Small intestine (tissue), 7 donors: ENCODE data around the gene LILRB5. TPM values are rescaled to one million over a fixed set of nuclear protein-coding genes. Genes with fewer than 3 reads are reported as not detected.
"Not testable (repeated sequence)": the region's sequence is repeated elsewhere in the genome, so short reads cannot be mapped to it uniquely, and the experiment has no call there.

Experiments
- DNase-seq, 2 donors: peaks; one replicate each; pipeline versions ENCODE4 v3.0.0 to v3.0.0-alpha.2; 2013
- FAIRE-seq: peaks from 2 replicates; lab custom pipeline; 2012; peaks lifted over from hg19 to GRCh38; lab: Jason Lieb, UNC
- H3K27ac ChIP-seq, 3 donors: one replicate each; pipeline ENCODE4 v1.5.1; 2013; ENCODE audit warnings: low read length in 2 of 3, mild to moderate bottlenecking in 2 of 3, control low read depth in 1 of 3, inconsistent platforms in 1 of 3, low read depth in 1 of 3, moderate library complexity in 1 of 3
- H3K27me3 ChIP-seq, 3 donors: one replicate each; pipeline ENCODE4 v1.6.1; 2013; ENCODE audit warnings: low read length in 3 of 3, inconsistent platforms in 1 of 3; ENCODE audit not compliant: control insufficient read depth in 3 of 3, insufficient read depth in 3 of 3
- H3K36me3 ChIP-seq, 3 donors: one replicate each; pipeline ENCODE4 v1.6.1; 2013; ENCODE audit warnings: low read length in 3 of 3, inconsistent platforms in 1 of 3, low read depth in 1 of 3, mild to moderate bottlenecking in 1 of 3, moderate library complexity in 1 of 3; ENCODE audit not compliant: control insufficient read depth in 3 of 3, insufficient read depth in 2 of 3
- H3K4me1 ChIP-seq, 3 donors: one replicate each; pipeline ENCODE4 v1.6.1; 2013; ENCODE audit warnings: low read length in 2 of 3, inconsistent platforms in 1 of 3, low read depth in 1 of 3, mild to moderate bottlenecking in 1 of 3, moderate library complexity in 1 of 3; ENCODE audit not compliant: control insufficient read depth in 3 of 3, insufficient read depth in 2 of 3
- H3K4me3 ChIP-seq, 3 donors: one replicate each; pipeline ENCODE4 v1.5.1; 2013; ENCODE audit warnings: low read length in 3 of 3, control low read depth in 1 of 3, inconsistent platforms in 1 of 3, low read depth in 1 of 3, mild to moderate bottlenecking in 1 of 3, moderate library complexity in 1 of 3
- H3K9me3 ChIP-seq, 2 donors: one replicate each; pipeline ENCODE4 v1.6.1; 2013; ENCODE audit warnings: low read depth in 1 of 2, low read length in 1 of 2; ENCODE audit not compliant: control insufficient read depth in 2 of 2, insufficient read depth in 1 of 2
- WGBS, 3 donors: extraction: QIAGEN DNeasy Blood & Tissue Kit; methylation state at CpG; one replicate each; pipeline ENCODE4 v1.1.7; 2013; 5-methylcytosine and 5-hydroxymethylcytosine counted together
- polyA plus RNA-seq, 4 donors: library from polyadenylated mRNA; stranded (reverse) in 3 of 4; unstranded in 1 of 4; fragments of 200-250 nt in 3 of 4; fragments of 120-200 nt in 1 of 4; gene quantifications; one replicate each; pipeline versions ENCODE4 v1.2.1 to v1.2.3, GENCODE V29; 2013
- donor health status: healthy with polysubstance abuse.
- donor health status: control.
- donor health status: control.
- donor health status: Bipolar disorder and iron deficiency.
- donor health status: healthy.

LILRB5 gene
- polyA plus RNA-seq, 4 donors, result 1.1 to 6.9 (median 4.4) TPM

GRCh38 chr19:54289160-54289559 is 32.1 kb upstream of the LILRB5 start:
- not testable (repeated sequence) for H3K27ac ChIP-seq
- 57 to 81% (median 62%) methylated on average over 8 of the region's 8 CpGs for WGBS, 3 donors

GRCh38 chr19:54287456-54287855 is 30.4 kb upstream of the LILRB5 start:
- WGBS, 3 donors, result 64 to 70% (median 66%) methylated on average over 4 of the region's 4 CpGs
- Histone ChIP-seq H3K36me3 (no peaks in the 10 kb centered on the region), H3K4me1 (no peaks in the 10 kb centered on the region), H3K27ac (no peak overlapping the region), H3K9me3 (no peaks in the 10 kb centered on the region), H3K4me3 (no peak overlapping the region), H3K27me3 (no peaks in the 10 kb centered on the region)
- DNase-seq, result no peak
- FAIRE-seq, result no peak

More at GRCh38 chr19:54289160-54289559, 32.1 kb upstream of the LILRB5 start:
- DNase-seq, H3K36me3 ChIP-seq, H3K9me3 ChIP-seq, FAIRE-seq, H3K4me1 ChIP-seq, H3K27me3 ChIP-seq, H3K4me3 ChIP-seq: not testable (repeated sequence)

GRCh38 chr19:54286283-54286682 is 29.2 kb upstream of the LILRB5 start:
- H3K4me3 ChIP-seq, DNase-seq, H3K9me3 ChIP-seq, H3K36me3 ChIP-seq, H3K27me3 ChIP-seq, H3K27ac ChIP-seq, FAIRE-seq, H3K4me1 ChIP-seq: not testable (repeated sequence)
- 42 to 62% (median 55%) methylated on average over 4 to 9 of the region's 10 CpGs for whole genome bisulfite sequencing, 3 donors

- 57 to 62% (median 58%) methylated on average over 8 to 11 of the region's 12 CpGs for WGBS, 3 donors
- FAIRE-seq, H3K9me3 ChIP-seq, H3K27me3 ChIP-seq, H3K27ac ChIP-seq, DNase-seq, H3K4me1 ChIP-seq, H3K36me3 ChIP-seq, H3K4me3 ChIP-seq: not testable (repeated sequence)
These were observed 28.5 kb upstream of the LILRB5 start for GRCh38 chr19:54285427-54286056.

- Histone ChIP-seq H3K36me3 (no peaks in the 10 kb centered on the region), H3K4me1 (no peaks in the 10 kb centered on the region), H3K27me3 (peaks cover 0 to 3% (median 2%) of the 10 kb centered on the region in 3 donors), H3K27ac (no peak overlapping the region), H3K9me3 (no peaks in the 10 kb centered on the region), H3K4me3 (no peak overlapping the region)
- FAIRE-seq, result no peak
- no peak for DNase-seq
- 47 to 61% (median 57%) methylated on average over 9 of the region's 9 CpGs for WGBS, 3 donors
These were observed 25.8 kb upstream of the LILRB5 start for GRCh38 chr19:54282686-54283470.

- not testable (repeated sequence) for H3K27me3 ChIP-seq, DNase-seq, H3K36me3 ChIP-seq, H3K27ac ChIP-seq, FAIRE-seq, H3K9me3 ChIP-seq, H3K4me1 ChIP-seq, H3K4me3 ChIP-seq
- WGBS, 3 donors, result 67 to 76% (median 71%) methylated on average over 5 of the region's 5 CpGs
These were observed 24.6 kb upstream of the LILRB5 start for GRCh38 chr19:54281729-54282075.

GRCh38 chr19:54281007-54281728 is 24.1 kb upstream of the LILRB5 start, which contains the start of gene LILRB2:
Gene LILRB2 (minus strand): TSS chr19:54281110. CDS start chr19:54280496, 614 bp downstream.
- no peak within 1 kb of the TSS for H3K4me3 ChIP-seq
- no peak for FAIRE-seq
- 61 to 75% (median 65%) methylated on average over 12 of the region's 12 CpGs for WGBS, 3 donors

GRCh38 chr19:54280441-54280840 is 23.4 kb upstream of the LILRB5 start:
- H3K4me1 ChIP-seq, DNase-seq, H3K4me3 ChIP-seq, H3K36me3 ChIP-seq, H3K27ac ChIP-seq, H3K27me3 ChIP-seq, H3K9me3 ChIP-seq, FAIRE-seq: not testable (repeated sequence)
- 51 to 78% (median 65%) methylated on average over 10 of the region's 10 CpGs for WGBS, 3 donors

More at GRCh38 chr19:54281007-54281728, 24.1 kb upstream of the LILRB5 start, which contains the start of gene LILRB2:
- Histone ChIP-seq H3K27ac (no peak within 1 kb of the TSS), H3K9me3 (no peaks in the 10 kb centered on the region), H3K4me1 (no peaks in the 10 kb centered on the region), H3K27me3 (peaks cover 0 to 3% (median 2%) of the 10 kb centered on the region in 3 donors), H3K36me3 (no peaks in the 10 kb centered on the region)
- DNase-seq, result no peak
